ENCODE measurements around the gene KCNAB1.

Gene KCNAB1

DNA sequence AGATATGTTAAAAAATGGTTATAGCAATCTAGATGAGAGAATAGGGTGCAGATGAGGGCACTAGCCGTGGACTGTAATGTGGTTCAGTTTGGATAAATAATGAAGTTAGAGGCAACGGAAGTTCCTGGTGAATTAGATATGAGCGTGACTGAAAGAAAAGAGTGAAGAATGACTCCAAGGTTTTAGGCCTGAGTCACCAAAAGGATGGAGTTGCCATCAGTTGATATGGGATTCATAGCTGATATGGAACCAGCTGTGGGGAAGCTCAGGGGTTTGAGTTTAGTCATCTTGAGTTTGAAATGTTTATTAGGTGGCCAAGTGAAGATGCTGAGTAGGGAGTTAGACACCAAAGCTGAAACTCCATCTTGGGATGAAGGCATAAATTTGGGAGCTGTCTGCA, 368.4 kb downstream of the KCNAB1 start:
- DNase-seq (ENCODE audit: low read depth, low spot score) = no peak

DNA sequence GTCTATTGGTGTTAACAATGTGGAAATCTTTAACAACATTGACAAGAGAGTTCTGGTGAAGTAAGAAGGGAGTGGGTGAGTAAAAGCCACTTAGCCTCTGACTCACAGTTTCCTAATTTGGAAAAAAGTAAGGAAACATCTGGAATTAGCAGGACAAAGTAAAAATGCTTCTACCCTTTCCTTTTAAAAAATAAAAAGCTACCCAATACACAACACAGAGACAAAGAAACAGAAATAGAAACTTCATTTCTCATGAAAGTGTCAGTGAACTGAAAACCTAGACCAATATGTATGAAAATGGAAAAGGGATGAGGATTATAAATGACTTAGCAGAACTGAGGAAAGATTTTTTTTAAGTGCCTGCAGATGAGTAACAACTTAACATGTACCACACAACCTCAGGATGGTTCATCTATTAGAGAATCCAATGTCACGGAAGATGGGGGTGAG, 369.1 kb downstream of the KCNAB1 start:
- DNase-seq (ENCODE audit: low read depth, low spot score) = no peak

DNA sequence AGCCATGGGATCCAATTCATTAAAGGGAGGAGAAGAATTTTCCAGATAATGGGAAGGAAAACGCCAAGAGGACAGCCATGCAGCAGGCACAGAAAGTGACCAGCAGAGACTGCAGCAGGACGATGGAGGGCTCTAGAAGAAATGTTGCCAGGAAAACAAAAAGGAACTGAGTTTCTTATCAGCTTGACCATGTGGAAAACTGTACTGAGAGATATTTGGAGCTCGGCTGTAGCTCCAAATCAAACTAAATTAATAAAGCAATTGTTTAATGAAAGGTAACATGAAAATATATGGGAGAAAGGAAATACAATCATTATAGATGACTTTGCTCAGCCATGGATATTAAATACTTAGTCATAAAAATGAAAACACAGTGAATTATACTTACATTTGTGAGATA, 370.8 kb downstream of the KCNAB1 start:
- DNase-seq (ENCODE audit: low read depth, low spot score) = no peak

GRCh38 chr3:156492801-156493261, 372.5 kb downstream of the KCNAB1 start:
- DNase-seq (ENCODE audit: low read depth, low spot score) = no peak

GRCh38 chr3:156493887-156494286, 373.5 kb downstream of the KCNAB1 start:
- no peak for DNase-seq (ENCODE audit: low read depth, low spot score)

- DNase-seq (ENCODE audit: low read depth, low spot score) = no peak
Measured at GRCh38 chr3:156495816-156496215, 375.4 kb downstream of the KCNAB1 start.

GRCh38 chr3:156497326-156497725, 376.9 kb downstream of the KCNAB1 start:
- no peak for DNase-seq (ENCODE audit: low read depth, low spot score)

- no peak for DNase-seq (ENCODE audit: low read depth, low spot score)
Measured at GRCh38 chr3:156498307-156498706, 377.9 kb downstream of the KCNAB1 start.

DNA sequence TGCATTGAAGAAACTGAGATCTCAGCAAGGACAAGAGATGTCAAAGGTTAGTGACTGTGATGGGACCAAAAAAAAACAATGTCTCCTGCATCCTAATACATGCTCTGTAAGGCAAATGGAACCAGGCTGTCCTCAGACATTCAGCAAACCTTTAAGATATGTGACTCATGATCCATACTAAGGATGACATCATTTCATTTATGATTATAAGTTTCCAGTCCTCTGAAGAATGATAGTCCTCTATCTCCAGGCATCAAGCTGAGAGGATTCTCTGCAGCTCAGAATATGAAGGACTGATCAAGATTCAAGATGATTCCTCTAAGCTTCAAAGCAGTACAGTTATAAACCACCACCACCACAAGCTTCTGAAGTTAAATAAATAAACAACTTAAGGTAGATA, 386.9 kb downstream of the KCNAB1 start:
- DNase-seq (ENCODE audit: low read depth, low spot score) = no peak

- no peak for DNase-seq (ENCODE audit: low read depth, low spot score)
Measured at GRCh38 chr3:156509189-156510174, 389.1 kb downstream of the KCNAB1 start.

- no peak for DNase-seq (ENCODE audit: low read depth, low spot score)
Measured at GRCh38 chr3:156511987-156512677, 391.8 kb downstream of the KCNAB1 start.

DNA sequence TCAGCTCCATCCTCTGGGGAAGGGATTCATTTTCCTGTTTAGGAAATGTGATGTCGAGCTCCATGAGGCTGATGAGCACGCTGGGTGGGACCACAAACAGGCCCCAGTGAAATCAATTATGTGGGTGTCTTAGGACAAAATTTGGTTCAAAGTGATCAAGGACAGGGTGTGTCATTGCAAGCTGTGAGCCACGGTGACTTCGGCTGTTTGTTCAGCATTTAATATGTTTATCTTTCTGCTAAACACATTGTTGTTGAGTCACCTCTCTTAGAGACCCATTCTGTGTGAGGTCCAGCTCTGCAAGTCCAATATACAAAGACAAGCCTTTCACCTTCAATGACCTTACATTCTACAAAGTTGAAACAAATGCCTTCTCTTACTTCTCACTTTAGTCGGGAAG, 393.2 kb downstream of the KCNAB1 start:
- no peak for DNase-seq (ENCODE audit: low read depth, low spot score)

DNA sequence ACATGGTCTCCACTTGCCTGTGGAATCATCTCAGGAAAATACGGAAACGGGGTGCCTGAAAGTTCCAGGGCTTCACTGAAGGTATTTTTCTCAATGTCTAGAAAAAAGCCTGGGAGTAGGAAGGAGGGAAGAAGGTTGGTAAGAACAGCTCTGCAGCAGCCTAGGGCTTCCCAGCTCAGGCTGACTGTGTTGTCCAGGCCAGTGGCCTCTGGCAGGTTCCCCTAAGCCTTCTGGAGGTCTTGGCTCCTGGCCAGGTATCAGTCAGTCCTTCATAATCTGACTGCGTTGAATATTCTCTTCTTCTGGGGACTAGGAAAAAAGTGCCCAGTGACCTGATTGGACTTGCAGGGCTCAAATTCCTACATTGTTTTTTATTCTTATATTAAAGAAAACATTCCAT, 395.9 kb downstream of the KCNAB1 start:
- no peak for DNase-seq (ENCODE audit: low read depth, low spot score)

DNA sequence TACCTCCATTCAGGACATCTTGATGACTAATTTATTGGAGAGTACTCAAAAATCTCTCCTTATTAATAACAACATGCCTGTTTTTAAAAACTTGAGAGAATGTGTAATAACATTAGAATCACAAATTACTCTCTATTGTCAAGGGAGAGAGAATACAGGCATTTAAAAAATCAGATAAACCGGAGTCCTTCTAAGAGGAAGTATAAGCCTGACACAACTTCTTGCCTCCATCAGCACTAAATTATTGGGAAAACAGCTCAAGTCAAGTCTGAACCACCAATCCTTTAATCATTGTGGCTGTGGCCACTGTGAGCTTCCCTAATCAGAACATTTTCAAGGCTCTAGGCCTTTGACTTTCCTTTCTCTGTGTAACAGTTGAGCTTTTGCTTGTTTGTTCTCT, 396.6 kb downstream of the KCNAB1 start:
- DNase-seq (ENCODE audit: low read depth, low spot score) = no peak

GRCh38 chr3:156518726-156519125, 398.3 kb downstream of the KCNAB1 start:
- no peak for DNase-seq (ENCODE audit: low read depth, low spot score)

GRCh38 chr3:156519758-156520162, 399.4 kb downstream of the KCNAB1 start:
- DNase-seq (ENCODE audit: low read depth, low spot score) = no peak

DNA sequence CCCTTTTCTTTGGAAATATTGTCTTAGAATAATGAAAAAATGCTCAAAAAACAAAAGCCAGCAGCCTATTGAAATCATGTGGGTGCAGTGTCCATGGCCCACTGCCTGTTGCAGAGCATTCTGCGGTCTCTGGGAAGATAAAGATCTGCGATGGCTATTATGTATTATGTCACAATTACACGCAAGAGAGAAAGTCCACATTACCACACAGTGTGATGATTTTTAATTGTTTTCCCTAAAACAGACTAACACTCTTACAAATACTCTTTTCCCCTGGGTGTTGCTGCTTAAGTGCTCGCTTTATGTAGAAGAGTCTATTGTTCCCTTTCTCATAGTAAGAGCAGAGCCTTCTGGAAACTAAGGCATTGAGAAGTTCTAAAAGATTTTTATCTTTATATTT, 402.3 kb downstream of the KCNAB1 start:
- no peak for DNase-seq (ENCODE audit: low read depth, low spot score)

GRCh38 chr3:156525808-156526207, 405.4 kb downstream of the KCNAB1 start:
- no peak for DNase-seq (ENCODE audit: low read depth, low spot score)

DNA sequence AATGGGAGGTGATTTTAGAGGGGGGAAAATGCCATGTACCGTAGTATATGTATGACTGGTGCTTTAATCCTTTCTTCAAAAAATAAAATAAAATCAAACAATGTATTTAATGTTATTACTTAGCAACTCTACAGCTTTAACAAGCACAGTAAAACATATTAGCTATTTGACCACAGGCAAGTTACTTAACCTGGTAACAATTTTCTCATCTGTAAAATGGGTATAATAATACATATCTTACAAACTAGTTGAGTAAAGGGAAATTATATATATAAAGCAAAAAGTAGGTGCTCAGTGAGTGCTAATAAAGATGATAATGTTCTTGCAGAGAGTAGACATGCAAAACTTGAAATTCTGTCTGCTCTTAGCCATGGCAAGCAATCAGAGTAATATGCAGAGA, 406.7 kb downstream of the KCNAB1 start:
- no peak for DNase-seq (ENCODE audit: low read depth, low spot score)

- DNase-seq (ENCODE audit: low read depth, low spot score) = peak; percentile 19
Measured at GRCh38 chr3:156530980-156531379, 410.6 kb downstream of the KCNAB1 start.

DNA sequence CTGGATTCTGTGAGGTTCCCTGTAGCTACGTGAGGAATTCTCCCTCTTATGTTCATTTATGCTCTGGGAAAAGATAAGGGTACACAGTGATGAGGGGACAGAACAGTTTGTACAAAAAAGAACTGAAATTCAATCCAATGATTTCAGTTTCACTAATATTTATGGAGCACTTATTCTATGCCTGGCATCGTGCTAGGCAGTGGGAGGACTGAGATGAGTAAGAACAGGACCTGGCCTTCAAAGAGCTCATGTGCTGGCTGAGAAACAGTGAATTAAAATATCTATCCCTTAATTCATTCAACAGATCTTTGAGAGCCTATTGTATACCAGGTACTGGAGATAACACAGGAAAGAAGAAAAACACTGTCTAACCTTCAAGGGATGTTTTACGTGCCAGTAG, 412.4 kb downstream of the KCNAB1 start:
- no peak for DNase-seq (ENCODE audit: low read depth, low spot score)

DNA sequence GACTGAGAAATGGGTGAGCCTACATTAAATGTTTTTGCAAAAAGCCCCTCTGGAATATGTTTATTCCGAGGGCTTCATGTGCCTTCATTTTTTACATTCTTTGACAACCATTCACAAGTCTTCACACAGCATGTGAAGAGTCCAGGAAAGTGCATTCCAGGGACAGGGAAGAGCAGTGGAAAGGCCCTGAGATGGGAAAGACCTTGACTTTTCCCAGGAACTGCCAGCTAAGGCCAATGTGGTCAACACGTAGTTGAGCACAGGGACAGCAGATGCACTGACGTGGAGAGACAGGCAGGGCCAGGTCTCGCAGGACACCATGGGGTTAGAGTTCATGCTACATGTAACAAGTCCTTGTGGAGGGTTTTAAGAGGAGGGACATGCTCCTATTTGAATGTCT, 412.8 kb downstream of the KCNAB1 start:
- no peak for DNase-seq (ENCODE audit: low read depth, low spot score)

GRCh38 chr3:156535162-156535627, 414.8 kb downstream of the KCNAB1 start:
- DNase-seq (ENCODE audit: low read depth, low spot score) = peak; percentile 78

Measured in ELF-1 (cell line).